IPS DF 6.9 (cell line): Measurements from ENCODE around the gene RAB28.

Experiments used
- DNase-seq: peaks from one replicate; pipeline ENCODE4 v3.0.0-alpha.2; 2013; ENCODE audit warnings: low read depth, low spot score
- H3K27ac ChIP-seq: one replicate; pipeline ENCODE4 v1.5.1; 2013; ENCODE audit warnings: low read length, control low read depth
- H3K27me3 ChIP-seq: 2 replicates; pipeline ENCODE4 v1.6.1; 2013; ENCODE audit warnings: mild to moderate bottlenecking, low read length; ENCODE audit not compliant: control insufficient read depth, insufficient read depth
- H3K36me3 ChIP-seq: 2 replicates; pipeline ENCODE4 v1.6.1; 2013; ENCODE audit warnings: low read length; ENCODE audit not compliant: control insufficient read depth, insufficient read depth
- H3K4me1 ChIP-seq: 2 replicates; pipeline ENCODE4 v1.6.1; 2013; ENCODE audit warnings: low read length; ENCODE audit not compliant: control insufficient read depth, insufficient read depth
- H3K4me3 ChIP-seq: 2 replicates; pipeline ENCODE4 v1.5.1; 2013; ENCODE audit warnings: mild to moderate bottlenecking, low read length
- H3K9me3 ChIP-seq: 2 replicates; pipeline ENCODE4 v1.6.1; 2013; ENCODE audit warnings: low read length, inconsistent platforms; ENCODE audit not compliant: control insufficient read depth, insufficient read depth
- WGBS: extraction: QIAGEN DNeasy Blood & Tissue Kit; methylation state at CpG from one replicate; pipeline ENCODE4 v1.1.7; 2013; ENCODE audit warnings: mixed read lengths, missing lambda C conversion rate; ENCODE audit not compliant: insufficient read length, insufficient coverage; 5-methylcytosine and 5-hydroxymethylcytosine counted together

The RAB28 gene

GRCh38 chr4:13509442-13509841 lies 25.3 kb upstream of the RAB28 start:
- H3K9me3 ChIP-seq = no peaks in the 10 kb centered on the region
- no peak for DNase-seq
- no peaks in the 10 kb centered on the region for H3K27me3 ChIP-seq
- H3K4me3 ChIP-seq = no peak overlapping the region
- WGBS = no CpG with 5 or more reads among the region's 1 CpG
- no peak overlapping the region for H3K27ac ChIP-seq
- H3K36me3 ChIP-seq = no peaks in the 10 kb centered on the region
- H3K4me1 ChIP-seq = peaks cover 3% of the 10 kb centered on the region; the same call in 1 of the 2 replicates

GRCh38 chr4:13504374-13504773 lies 20.2 kb upstream of the RAB28 start:
- no peaks in the 10 kb centered on the region for H3K36me3 ChIP-seq
- no peaks in the 10 kb centered on the region for H3K9me3 ChIP-seq
- no peaks in the 10 kb centered on the region for H3K27me3 ChIP-seq
- DNase-seq = no peak
- no peak overlapping the region for H3K4me3 ChIP-seq
- no peaks in the 10 kb centered on the region; the same call in 1 of the 2 replicates for H3K4me1 ChIP-seq
- no peak overlapping the region for H3K27ac ChIP-seq
- WGBS = no CpG with 5 or more reads among the region's 5 CpGs

- WGBS = no CpG with 5 or more reads among the region's 1 CpG
- H3K9me3 ChIP-seq = no peaks in the 10 kb centered on the region
- no peaks in the 10 kb centered on the region; the same call in 1 of the 2 replicates for H3K4me1 ChIP-seq
- no peak overlapping the region for H3K4me3 ChIP-seq
- H3K27ac ChIP-seq = no peak overlapping the region
- no peaks in the 10 kb centered on the region for H3K27me3 ChIP-seq
- no peak for DNase-seq
- H3K36me3 ChIP-seq = no peaks in the 10 kb centered on the region
These were observed 14.3 kb upstream of the RAB28 start for GRCh38 chr4:13498469-13498868.

GRCh38 chr4:13496605-13497004 lies 12.5 kb upstream of the RAB28 start:
- WGBS = no CpG with 5 or more reads among the region's 2 CpGs
- Histone ChIP-seq H3K4me3 (no peak overlapping the region), H3K27me3 (no peaks in the 10 kb centered on the region), H3K4me1 (no peaks in the 10 kb centered on the region; the same call in 1 of the 2 replicates), H3K27ac (no peak overlapping the region), H3K9me3 (no peaks in the 10 kb centered on the region), H3K36me3 (no peaks in the 10 kb centered on the region)
- DNase-seq = no peak

GRCh38 chr4:13495753-13496152 lies 11.6 kb upstream of the RAB28 start:
- no peaks in the 10 kb centered on the region for H3K9me3 ChIP-seq
- H3K27me3 ChIP-seq = no peaks in the 10 kb centered on the region
- no CpG with 5 or more reads among the region's 1 CpG for WGBS
- no peak overlapping the region for H3K27ac ChIP-seq
- no peaks in the 10 kb centered on the region for H3K36me3 ChIP-seq
- DNase-seq = no peak
- H3K4me3 ChIP-seq = no peak overlapping the region
- H3K4me1 ChIP-seq = no peaks in the 10 kb centered on the region; the same call in 1 of the 2 replicates

- Histone ChIP-seq H3K4me1 (no peaks in the 10 kb centered on the region), H3K4me3 (no peak overlapping the region), H3K27me3 (no peaks in the 10 kb centered on the region), H3K36me3 (no peaks in the 10 kb centered on the region), H3K9me3 (no peaks in the 10 kb centered on the region), H3K27ac (no peak overlapping the region)
- DNase-seq = no peak
These were observed 9.7 kb upstream of the RAB28 start for GRCh38 chr4:13493793-13494192.

GRCh38 chr4:13492747-13493146 lies 8.6 kb upstream of the RAB28 start:
- Histone ChIP-seq H3K36me3 (no peaks in the 10 kb centered on the region), H3K27me3 (no peaks in the 10 kb centered on the region), H3K4me1 (no peaks in the 10 kb centered on the region), H3K4me3 (no peak overlapping the region), H3K27ac (no peak overlapping the region), H3K9me3 (no peaks in the 10 kb centered on the region)
- WGBS = no CpG with 5 or more reads among the region's 3 CpGs
- DNase-seq = no peak

- no peaks in the 10 kb centered on the region for H3K4me1 ChIP-seq
- peak overlapping the region; percentile 91; the same call in 1 of the 2 replicates for H3K4me3 ChIP-seq
- no peaks in the 10 kb centered on the region for H3K36me3 ChIP-seq
- H3K27me3 ChIP-seq = no peaks in the 10 kb centered on the region
- no peak for DNase-seq
- no peaks in the 10 kb centered on the region for H3K9me3 ChIP-seq
- H3K27ac ChIP-seq = no peak overlapping the region
- no CpG with 5 or more reads among the region's 23 CpGs for WGBS
These were observed 645 bp upstream of the RAB28 start for GRCh38 chr4:13484749-13485221.

GRCh38 chr4:13483768-13484121 lies 395 bp downstream of the RAB28 start:
- H3K4me1 ChIP-seq = no peaks in the 10 kb centered on the region
- WGBS = no CpG with 5 or more reads among the region's 30 CpGs
- H3K27me3 ChIP-seq = no peaks in the 10 kb centered on the region
- H3K27ac ChIP-seq = no peak overlapping the region
- H3K36me3 ChIP-seq = no peaks in the 10 kb centered on the region
- H3K9me3 ChIP-seq = no peaks in the 10 kb centered on the region
- no peak for DNase-seq
- H3K4me3 ChIP-seq = peak overlapping the region; percentile 91

- WGBS = no CpG with 5 or more reads among the region's 17 CpGs
- DNase-seq = no peak
- Histone ChIP-seq H3K4me3 (peak overlapping the region; percentile 91; the same call in 1 of the 2 replicates), H3K27me3 (no peaks in the 10 kb centered on the region), H3K36me3 (no peaks in the 10 kb centered on the region), H3K4me1 (no peaks in the 10 kb centered on the region), H3K9me3 (no peaks in the 10 kb centered on the region), H3K27ac (no peak overlapping the region)
These were observed 888 bp downstream of the RAB28 start for GRCh38 chr4:13483136-13483767.

- H3K27ac ChIP-seq = no peak overlapping the region
- DNase-seq = no peak
- no peak overlapping the region for H3K4me3 ChIP-seq
- WGBS = no CpG with 5 or more reads among the region's 1 CpG
- no peaks in the 10 kb centered on the region for H3K9me3 ChIP-seq
- no peaks in the 10 kb centered on the region for H3K27me3 ChIP-seq
- H3K36me3 ChIP-seq = no peaks in the 10 kb centered on the region
- no peaks in the 10 kb centered on the region for H3K4me1 ChIP-seq
These were observed 2.6 kb downstream of the RAB28 start for GRCh38 chr4:13481569-13481968.
